ENCODE measurements around the gene LRRC3.

DNA sequence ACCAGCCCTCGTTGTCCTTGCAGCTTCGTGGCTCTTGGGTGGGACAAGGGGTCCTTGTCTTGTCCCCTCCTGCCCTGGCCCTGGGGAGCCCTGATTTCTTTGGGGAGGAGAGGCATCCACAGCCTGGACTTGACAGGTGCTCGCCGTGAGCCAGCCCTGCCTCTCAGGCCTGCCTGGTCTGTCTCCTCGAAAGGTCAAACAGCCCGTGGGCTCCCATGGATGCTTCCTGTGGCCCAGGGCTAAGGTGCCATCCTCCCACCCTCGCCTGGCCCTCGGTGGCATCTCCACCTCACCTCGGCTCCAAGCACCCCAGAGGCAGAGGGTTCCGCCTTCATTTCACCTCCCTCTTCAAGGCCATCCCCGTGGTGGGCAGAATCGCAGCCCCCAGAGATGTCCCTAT is 9.0 kb downstream of the LRRC3 start:
- TF ChIP-seq, protein P1, sequence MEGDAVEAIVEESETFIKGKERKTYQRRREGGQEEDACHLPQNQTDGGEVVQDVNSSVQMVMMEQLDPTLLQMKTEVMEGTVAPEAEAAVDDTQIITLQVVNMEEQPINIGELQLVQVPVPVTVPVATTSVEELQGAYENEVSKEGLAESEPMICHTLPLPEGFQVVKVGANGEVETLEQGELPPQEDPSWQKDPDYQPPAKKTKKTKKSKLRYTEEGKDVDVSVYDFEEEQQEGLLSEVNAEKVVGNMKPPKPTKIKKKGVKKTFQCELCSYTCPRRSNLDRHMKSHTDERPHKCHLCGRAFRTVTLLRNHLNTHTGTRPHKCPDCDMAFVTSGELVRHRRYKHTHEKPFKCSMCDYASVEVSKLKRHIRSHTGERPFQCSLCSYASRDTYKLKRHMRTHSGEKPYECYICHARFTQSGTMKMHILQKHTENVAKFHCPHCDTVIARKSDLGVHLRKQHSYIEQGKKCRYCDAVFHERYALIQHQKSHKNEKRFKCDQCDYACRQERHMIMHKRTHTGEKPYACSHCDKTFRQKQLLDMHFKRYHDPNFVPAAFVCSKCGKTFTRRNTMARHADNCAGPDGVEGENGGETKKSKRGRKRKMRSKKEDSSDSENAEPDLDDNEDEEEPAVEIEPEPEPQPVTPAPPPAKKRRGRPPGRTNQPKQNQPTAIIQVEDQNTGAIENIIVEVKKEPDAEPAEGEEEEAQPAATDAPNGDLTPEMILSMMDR (IDR thresholded peaks at IDR 0.05; ENCODE audit: extremely low read depth in 1 of 2, insufficient read depth in 1 of 2, low read depth in 1 of 2, low read length in 2 of 2): no peak
- TF ChIP-seq MYC (IDR thresholded peaks at IDR 0.05; ENCODE audit: low read depth, low read length): no peak
- no peak for TF ChIP-seq POLR2A (IDR thresholded peaks at IDR 0.05; ENCODE audit: low read depth, low read length)
- TF ChIP-seq POLR2AphosphoS5 (IDR thresholded peaks at IDR 0.05; ENCODE audit: insufficient read depth, low read depth, low read length): no peak
- TF ChIP-seq JUN (IDR thresholded peaks at IDR 0.05; ENCODE audit: borderline replicate concordance, insufficient read depth, insufficient read length, low read depth): no peak

All from endothelial cell of umbilical vein (primary cell).